WTC11 (cell line): ENCODE data around the gene LAMC3. TPM values are rescaled to one million over a fixed set of nuclear protein-coding genes. Genes with fewer than 3 reads are reported as not detected.

Experiments
- AR ChIP-seq: fragments of 250-450 bp; sonication (Bioruptor Pico); IDR thresholded peaks from 2 replicates; pipeline ENCODE4 v1.9.0; 2021; ENCODE audit warnings: mild to moderate bottlenecking
- ATF1 ChIP-seq: sonication (generic); formaldehyde crosslinking; IDR thresholded peaks from 2 replicates; pipeline ENCODE4 v1.8.1; 2023; ENCODE audit warnings: mild to moderate bottlenecking, moderate library complexity, missing genetic modification reagents
- ATF2 ChIP-seq: sonication (generic); formaldehyde crosslinking; IDR thresholded peaks from 2 replicates; pipeline ENCODE4 v1.8.1; 2022; ENCODE audit warnings: low read depth, missing genetic modification reagents, borderline replicate concordance
- ATF3 ChIP-seq: sonication (generic); formaldehyde crosslinking; conservative IDR thresholded peaks from 2 replicates; pipeline ENCODE4 v1.8.1; 2022; ENCODE audit warnings: mild to moderate bottlenecking, missing genetic modification reagents
- ATF6 ChIP-seq: sonication (generic); formaldehyde crosslinking; IDR thresholded peaks from 2 replicates; pipeline ENCODE4 v1.8.1; 2023; ENCODE audit warnings: mild to moderate bottlenecking, missing genetic modification reagents
- CREM ChIP-seq: sonication (generic); formaldehyde crosslinking; IDR thresholded peaks from 2 replicates; pipeline ENCODE4 v1.8.1; 2022; ENCODE audit warnings: mild to moderate bottlenecking, missing genetic modification reagents, moderate library complexity
- E2F4 ChIP-seq: sonication (generic); formaldehyde crosslinking; IDR thresholded peaks from 2 replicates; pipeline ENCODE4 v1.8.1; 2022; ENCODE audit warnings: low read depth, mild to moderate bottlenecking, moderate library complexity, missing genetic modification reagents, borderline replicate concordance
- E2F5 ChIP-seq: sonication (generic); formaldehyde crosslinking; IDR thresholded peaks from 2 replicates; pipeline ENCODE4 v1.8.1; 2022; ENCODE audit warnings: mild to moderate bottlenecking, moderate library complexity, missing genetic modification reagents
- EMX1 ChIP-seq: fragments of 250-450 bp; sonication (Bioruptor Pico); IDR thresholded peaks from 2 replicates; pipeline ENCODE4 v1.8.0; 2021; ENCODE audit warnings: mild to moderate bottlenecking
- GRHL2 ChIP-seq: fragments of 250-450 bp; sonication (Bioruptor Pico); IDR thresholded peaks from 2 replicates; pipeline ENCODE4 v1.8.0; 2022; ENCODE audit warnings: mild to moderate bottlenecking, moderate library complexity; ENCODE audit not compliant: insufficient replicate concordance, severe bottlenecking
- GTF2I ChIP-seq: fragments of 250-450 bp; sonication (Bioruptor Pico); conservative IDR thresholded peaks from 2 replicates; pipeline ENCODE4 v1.4.0; 2021; ENCODE audit warnings: mild to moderate bottlenecking
- JAZF1 ChIP-seq: fragments of 250-450 bp; sonication (Bioruptor Pico); IDR thresholded peaks from 2 replicates; pipeline ENCODE4 v1.9.0; 2021; ENCODE audit warnings: moderate library complexity, mild to moderate bottlenecking, inconsistent platforms
- JUN ChIP-seq: sonication (generic); formaldehyde crosslinking; IDR thresholded peaks from 2 replicates; pipeline ENCODE4 v1.8.0; 2023; ENCODE audit warnings: mild to moderate bottlenecking, missing genetic modification reagents
- KAT7 ChIP-seq: sonication (generic); formaldehyde crosslinking; IDR thresholded peaks from 2 replicates; pipeline ENCODE4 v1.8.1; 2023; ENCODE audit warnings: missing genetic modification reagents, mild to moderate bottlenecking, borderline replicate concordance
- NFATC4 ChIP-seq: fragments of 250-450 bp; sonication (Bioruptor Pico); IDR thresholded peaks from 2 replicates; pipeline ENCODE4 v1.9.0; 2021; ENCODE audit warnings: mild to moderate bottlenecking
- PREB ChIP-seq: sonication (generic); formaldehyde crosslinking; IDR thresholded peaks from 2 replicates; pipeline ENCODE4 v1.8.1; 2022; ENCODE audit warnings: mild to moderate bottlenecking, missing genetic modification reagents, moderate library complexity, borderline replicate concordance
- SOX15 ChIP-seq: fragments of 250-450 bp; sonication (Bioruptor Pico); IDR thresholded peaks from 2 replicates; pipeline ENCODE4 v1.9.0; 2021; ENCODE audit warnings: mild to moderate bottlenecking
- SP1 ChIP-seq: sonication (generic); formaldehyde crosslinking; conservative IDR thresholded peaks from 2 replicates; pipeline ENCODE4 v1.8.1; 2022; ENCODE audit warnings: missing genetic modification reagents
- USF2 ChIP-seq: sonication (generic); formaldehyde crosslinking; IDR thresholded peaks from 2 replicates; pipeline ENCODE4 v1.8.1; 2023; ENCODE audit warnings: mild to moderate bottlenecking, missing genetic modification reagents, moderate library complexity
- ZBTB21 ChIP-seq: sonication (generic); formaldehyde crosslinking; IDR thresholded peaks from 2 replicates; pipeline ENCODE4 v1.8.1; 2023; ENCODE audit warnings: mild to moderate bottlenecking, missing genetic modification reagents, borderline replicate concordance
- ZNF121 ChIP-seq: sonication (generic); formaldehyde crosslinking; IDR thresholded peaks from 2 replicates; pipeline ENCODE4 v1.8.0; 2023; ENCODE audit warnings: missing genetic modification reagents
- ZNF532 ChIP-seq: fragments of 250-450 bp; sonication (Bioruptor Pico); IDR thresholded peaks from 2 replicates; pipeline ENCODE4 v1.9.0; 2021; ENCODE audit warnings: mild to moderate bottlenecking, borderline replicate concordance
- total RNA-seq: library from RNA; stranded (reverse); gene quantifications from 3 replicates; pipeline ENCODE4 v1.2.3, GENCODE V29; 2021

LAMC3 gene
- total RNA-seq, 1 experiment from 2014 or later = 50.9 TPM

GRCh38 chr9:131125288-131126058 lies 116.5 kb downstream of the LAMC3 start, which contains the start of gene NUP214 (continued):
- no peak for TF ChIP-seq PREB (CRISPR knock-in tag)
- TF ChIP-seq KAT7 = no peak
- no peak for TF ChIP-seq ATF3 (CRISPR knock-in tag)
- no peak for TF ChIP-seq EMX1 (CRISPR knock-in tag)
- no peak for TF ChIP-seq NFATC4 (CRISPR knock-in tag)
- TF ChIP-seq E2F5 (CRISPR knock-in tag) = peak; percentile 74; the same call in 1 of the 2 replicates
- TF ChIP-seq ZNF532 (CRISPR knock-in tag) = no peak
- TF ChIP-seq ATF1 = peak; percentile 94; the same call in 1 of the 2 replicates
- TF ChIP-seq ATF2 (CRISPR knock-in tag) = no peak
- peak; percentile 100 for TF ChIP-seq CREM (CRISPR knock-in tag)
- no peak for TF ChIP-seq JAZF1 (CRISPR knock-in tag)
- TF ChIP-seq SP1 (CRISPR knock-in tag) = peak; percentile 92
- TF ChIP-seq ZBTB21 (CRISPR knock-in tag) = no peak
- no peak for TF ChIP-seq ATF6 (CRISPR knock-in tag)
- TF ChIP-seq USF2 = no peak
- TF ChIP-seq JUN (CRISPR knock-in tag) = no peak
- no peak for TF ChIP-seq GRHL2 (CRISPR knock-in tag)
- TF ChIP-seq SOX15 (CRISPR knock-in tag) = no peak
- no peak for TF ChIP-seq ZNF121 (CRISPR knock-in tag)
- TF ChIP-seq E2F4 (CRISPR knock-in tag) = 0 out of 2 replicates have a peak, but pooled peaks have one; percentile 55
- peak; percentile 66; the same call in 1 of the 2 replicates for TF ChIP-seq AR (CRISPR knock-in tag)
- no peak for TF ChIP-seq GTF2I (CRISPR knock-in tag)
